SK-N-SH treated with all-trans-retinoic acid at 6 μM for 48 hours (cell line): ENCODE data around the gene DCBLD2.

ENCODE experiments used
- ATAC-seq: fragments of 200-7000 bp; cut with Tn5 transposase; 3 replicates; pipeline ENCODE4 v1.9.1; 2020; ENCODE audit warnings: mild to moderate bottlenecking, moderate library complexity
- ARNTL ChIP-seq: fragments of 450-650 bp; formaldehyde crosslinking; IDR thresholded peaks from 2 replicates; pipeline ENCODE4 v1.5.0; 2020; ENCODE audit warnings: low read depth, mild to moderate bottlenecking, moderate library complexity, borderline replicate concordance
- CREB5 ChIP-seq: fragments of 250-450 bp; sonication (Bioruptor Pico); IDR thresholded peaks from 2 replicates; pipeline ENCODE4 v1.5.1; 2020; ENCODE audit warnings: low read depth, mild to moderate bottlenecking, moderate library complexity
- CSDC2 ChIP-seq: fragments of 250-450 bp; sonication (Bioruptor Pico); IDR thresholded peaks from 2 replicates; pipeline ENCODE4 v1.5.0; 2020; ENCODE audit warnings: mild to moderate bottlenecking, moderate library complexity
- ESRRG ChIP-seq: fragments of 250-450 bp; sonication (Bioruptor Pico); IDR thresholded peaks from 2 replicates; pipeline ENCODE4 v1.6.1; 2021; ENCODE audit warnings: mild to moderate bottlenecking
- GLIS3 ChIP-seq: fragments of 250-450 bp; sonication (Bioruptor Pico); IDR thresholded peaks from 2 replicates; pipeline ENCODE4 v1.5.0; 2020; ENCODE audit warnings: mild to moderate bottlenecking, moderate library complexity
- OSR1 ChIP-seq: fragments of 250-450 bp; sonication (Bioruptor Pico); IDR thresholded peaks from 2 replicates; pipeline ENCODE4 v1.8.0; 2022; ENCODE audit warnings: moderate library complexity, mild to moderate bottlenecking, inconsistent platforms
- POU6F1 ChIP-seq: fragments of 250-450 bp; sonication (Bioruptor Pico); IDR thresholded peaks from 2 replicates; pipeline ENCODE4 v1.8.0; 2021; ENCODE audit warnings: low read depth, mild to moderate bottlenecking, moderate library complexity, borderline replicate concordance
- PPARA ChIP-seq: fragments of 250-450 bp; sonication (Bioruptor Pico); IDR thresholded peaks from 2 replicates; pipeline ENCODE4 v1.5.0; 2020; ENCODE audit warnings: mild to moderate bottlenecking, borderline replicate concordance
- RARB ChIP-seq: fragments of 250-450 bp; sonication (Bioruptor Pico); IDR thresholded peaks from 2 replicates; pipeline ENCODE4 v1.8.0; 2021; ENCODE audit warnings: mild to moderate bottlenecking, moderate library complexity
- SNAI2 ChIP-seq: fragments of 250-450 bp; sonication (Bioruptor Pico); IDR thresholded peaks from 2 replicates; pipeline ENCODE4 v1.5.0; 2020; ENCODE audit warnings: mild to moderate bottlenecking, moderate library complexity
- TCF4 ChIP-seq: fragments of 250-450 bp; sonication (Bioruptor Pico); IDR thresholded peaks from 2 replicates; pipeline ENCODE4 v1.8.0; 2021; ENCODE audit warnings: mild to moderate bottlenecking, moderate library complexity, borderline replicate concordance
- TOX ChIP-seq: fragments of 250-450 bp; sonication (Bioruptor Pico); IDR thresholded peaks from 2 replicates; pipeline ENCODE4 v1.8.0; 2021; ENCODE audit warnings: mild to moderate bottlenecking, moderate library complexity, borderline replicate concordance
- TSHZ2 ChIP-seq: fragments of 250-450 bp; sonication (Bioruptor Pico); IDR thresholded peaks from 2 replicates; pipeline ENCODE4 v1.5.0; 2020; ENCODE audit warnings: mild to moderate bottlenecking, moderate library complexity
- ZC3H10 ChIP-seq: fragments of 250-450 bp; sonication (Bioruptor Pico); IDR thresholded peaks from 2 replicates; pipeline ENCODE4 v1.5.1; 2021; ENCODE audit warnings: mild to moderate bottlenecking, moderate library complexity
- ZFP3 ChIP-seq: fragments of 250-450 bp; sonication (Bioruptor Pico); IDR thresholded peaks from 2 replicates; pipeline ENCODE4 v1.5.0; 2020; ENCODE audit warnings: mild to moderate bottlenecking, moderate library complexity
- ZFP30 ChIP-seq: fragments of 450-650 bp; formaldehyde crosslinking; IDR thresholded peaks from 2 replicates; pipeline ENCODE4 v1.5.0; 2022; ENCODE audit warnings: mild to moderate bottlenecking, moderate library complexity
- ZNF565 ChIP-seq: fragments of 450-650 bp; formaldehyde crosslinking; conservative IDR thresholded peaks from 2 replicates; pipeline ENCODE4 v1.5.0; 2020; ENCODE audit warnings: low read depth, mild to moderate bottlenecking, moderate library complexity
- ZNF70 ChIP-seq: fragments of 450-650 bp; formaldehyde crosslinking; IDR thresholded peaks from 2 replicates; pipeline ENCODE4 v1.5.0; 2020; ENCODE audit warnings: mild to moderate bottlenecking, moderate library complexity
- ZNF8 ChIP-seq: fragments of 450-650 bp; formaldehyde crosslinking; IDR thresholded peaks from 2 replicates; pipeline ENCODE4 v1.5.0; 2020; ENCODE audit warnings: mild to moderate bottlenecking, moderate library complexity
- TF ChIP-seq, protein P1 (sequence below): fragments of 250-450 bp; sonication (Bioruptor Pico); IDR thresholded peaks from 2 replicates; pipeline ENCODE4 v1.8.0; 2020; ENCODE audit warnings: mild to moderate bottlenecking, moderate library complexity, borderline replicate concordance
- TF ChIP-seq, protein P2 (sequence below): fragments of 250-450 bp; sonication (Bioruptor Pico); IDR thresholded peaks from 2 replicates; pipeline ENCODE4 v1.5.1; 2021; ENCODE audit warnings: mild to moderate bottlenecking, moderate library complexity

The DCBLD2 gene

GRCh38 chr3:98778852-98779413 lies 122.6 kb downstream of the DCBLD2 start:
- no peak for TF ChIP-seq ARNTL (CRISPR knock-in tag)
- no peak for TF ChIP-seq ZNF8 (CRISPR knock-in tag)
- no peak for TF ChIP-seq ZFP30 (CRISPR knock-in tag)
- TF ChIP-seq CSDC2 (CRISPR knock-in tag) = no peak
- TF ChIP-seq POU6F1 (CRISPR knock-in tag) = no peak
- no peak for TF ChIP-seq ZC3H10 (CRISPR knock-in tag)
- no peak for TF ChIP-seq ZFP3 (CRISPR knock-in tag)
- no peak for TF ChIP-seq SNAI2
- TF ChIP-seq OSR1 (CRISPR knock-in tag) = no peak
- ATAC-seq = peak; percentile 75

DNA sequence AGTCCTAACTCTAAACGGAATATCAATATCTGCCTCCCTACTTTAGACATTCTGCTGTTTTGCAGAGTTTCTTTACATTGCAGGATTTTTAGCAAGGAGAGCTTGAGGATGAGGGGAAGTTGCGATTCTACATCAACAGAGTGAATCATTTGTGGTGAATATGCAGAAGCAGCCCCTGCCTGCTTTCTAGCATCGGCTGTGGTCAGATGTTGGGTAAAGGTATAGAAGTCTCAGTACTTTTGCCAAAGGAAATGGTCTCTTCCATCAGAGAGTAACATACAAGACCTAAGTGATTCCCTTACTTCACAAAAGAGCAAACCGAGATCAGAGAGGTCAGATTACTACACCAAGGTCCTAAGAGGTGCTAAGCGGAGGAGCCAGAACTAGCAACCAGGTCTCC lies 123.1 kb downstream of the DCBLD2 start:
- no peak for TF ChIP-seq ARNTL (CRISPR knock-in tag)
- TF ChIP-seq TOX = no peak
- TF ChIP-seq TCF4 (CRISPR knock-in tag) = no peak
- TF ChIP-seq, protein P1, sequence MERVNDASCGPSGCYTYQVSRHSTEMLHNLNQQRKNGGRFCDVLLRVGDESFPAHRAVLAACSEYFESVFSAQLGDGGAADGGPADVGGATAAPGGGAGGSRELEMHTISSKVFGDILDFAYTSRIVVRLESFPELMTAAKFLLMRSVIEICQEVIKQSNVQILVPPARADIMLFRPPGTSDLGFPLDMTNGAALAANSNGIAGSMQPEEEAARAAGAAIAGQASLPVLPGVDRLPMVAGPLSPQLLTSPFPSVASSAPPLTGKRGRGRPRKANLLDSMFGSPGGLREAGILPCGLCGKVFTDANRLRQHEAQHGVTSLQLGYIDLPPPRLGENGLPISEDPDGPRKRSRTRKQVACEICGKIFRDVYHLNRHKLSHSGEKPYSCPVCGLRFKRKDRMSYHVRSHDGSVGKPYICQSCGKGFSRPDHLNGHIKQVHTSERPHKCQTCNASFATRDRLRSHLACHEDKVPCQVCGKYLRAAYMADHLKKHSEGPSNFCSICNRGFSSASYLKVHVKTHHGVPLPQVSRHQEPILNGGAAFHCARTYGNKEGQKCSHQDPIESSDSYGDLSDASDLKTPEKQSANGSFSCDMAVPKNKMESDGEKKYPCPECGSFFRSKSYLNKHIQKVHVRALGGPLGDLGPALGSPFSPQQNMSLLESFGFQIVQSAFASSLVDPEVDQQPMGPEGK (CRISPR knock-in tag) = no peak
- TF ChIP-seq POU6F1 (CRISPR knock-in tag) = no peak
- no peak for TF ChIP-seq TSHZ2
- no peak for TF ChIP-seq ESRRG (CRISPR knock-in tag)
- TF ChIP-seq GLIS3 (CRISPR knock-in tag) = no peak
- TF ChIP-seq ZNF70 (CRISPR knock-in tag) = no peak
- TF ChIP-seq ZFP30 (CRISPR knock-in tag) = no peak
- no peak for TF ChIP-seq RARB (CRISPR knock-in tag)
- no peak for TF ChIP-seq ZFP3 (CRISPR knock-in tag)
- TF ChIP-seq OSR1 (CRISPR knock-in tag) = no peak
- no peak for TF ChIP-seq ZC3H10 (CRISPR knock-in tag)
- no peak for TF ChIP-seq SNAI2
- TF ChIP-seq, protein P2, sequence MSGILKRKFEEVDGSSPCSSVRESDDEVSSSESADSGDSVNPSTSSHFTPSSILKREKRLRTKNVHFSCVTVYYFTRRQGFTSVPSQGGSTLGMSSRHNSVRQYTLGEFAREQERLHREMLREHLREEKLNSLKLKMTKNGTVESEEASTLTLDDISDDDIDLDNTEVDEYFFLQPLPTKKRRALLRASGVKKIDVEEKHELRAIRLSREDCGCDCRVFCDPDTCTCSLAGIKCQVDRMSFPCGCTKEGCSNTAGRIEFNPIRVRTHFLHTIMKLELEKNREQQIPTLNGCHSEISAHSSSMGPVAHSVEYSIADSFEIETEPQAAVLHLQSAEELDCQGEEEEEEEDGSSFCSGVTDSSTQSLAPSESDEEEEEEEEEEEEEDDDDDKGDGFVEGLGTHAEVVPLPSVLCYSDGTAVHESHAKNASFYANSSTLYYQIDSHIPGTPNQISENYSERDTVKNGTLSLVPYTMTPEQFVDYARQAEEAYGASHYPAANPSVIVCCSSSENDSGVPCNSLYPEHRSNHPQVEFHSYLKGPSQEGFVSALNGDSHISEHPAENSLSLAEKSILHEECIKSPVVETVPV (CRISPR knock-in tag) = no peak
- no peak for TF ChIP-seq CREB5 (CRISPR knock-in tag)
- TF ChIP-seq PPARA (CRISPR knock-in tag) = no peak
- TF ChIP-seq ZNF565 (CRISPR knock-in tag) = no peak
- no peak for TF ChIP-seq CSDC2 (CRISPR knock-in tag)
- no peak; the same call in 2 of the 3 replicates for ATAC-seq
